ENCODE results near the gene TTC1. TPM values are rescaled to one million over a fixed set of nuclear protein-coding genes. Genes with fewer than 3 reads are reported as not detected.

TTC1 gene
- total and polyA plus RNA-seq, 3 experiments from 2014 or later: 66.4 to 99.8 (median 70.7) TPM

DNA sequence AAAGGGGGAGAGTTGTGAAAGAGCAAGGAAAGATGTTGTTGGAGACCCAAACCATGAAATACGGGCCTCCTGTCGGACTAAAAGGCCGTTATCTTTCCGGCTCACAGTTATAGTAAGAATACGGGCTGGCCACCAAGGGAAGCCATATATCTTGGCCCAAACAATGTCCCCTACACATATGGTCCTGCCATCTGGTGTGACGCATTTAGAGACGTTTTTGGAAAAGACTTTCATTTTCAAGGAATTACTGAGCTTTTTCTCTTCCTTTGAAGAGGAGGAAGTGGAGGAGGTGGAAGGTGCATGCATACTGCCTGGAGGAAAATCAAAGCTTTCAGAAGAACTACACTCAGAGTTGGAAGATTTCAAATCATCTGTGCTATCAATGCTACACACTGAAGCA, 83.6 kb downstream of the TTC1 start:
- H3K4me3 Mint-ChIP-seq: no peak overlapping the region
- H3K27ac Mint-ChIP-seq: peak overlapping the region in 1 of 8 donors; percentile 21
- H3K4me1 Mint-ChIP-seq: peaks cover 3 to 16% (median 11%) of the 10 kb centered on the region in 3 donors
- no peaks in the 10 kb centered on the region for H3K9me3 ChIP-seq (ENCODE audit: low read length)
- no peak for DNase-seq
- ChIA-PET POLR2A (no interaction called here), CTCF (no interaction called here)
- H3K27me3 ChIP-seq (ENCODE audit: insufficient read depth, low read length, poor library complexity, severe bottlenecking): no peaks in the 10 kb centered on the region
- peaks cover 11 to 55% (median 29%) of the 10 kb centered on the region in 3 donors for H3K36me3 Mint-ChIP-seq
- no peaks in the 10 kb centered on the region for H3K4me1 ChIP-seq (ENCODE audit: insufficient read depth, low read length)
- H3K9me3 Mint-ChIP-seq: no peaks in the 10 kb centered on the region
- H3K4me3 ChIP-seq (ENCODE audit: low read length): no peak overlapping the region
- no peaks in the 10 kb centered on the region for H3K27me3 Mint-ChIP-seq
- peaks cover 6% of the 10 kb centered on the region for H3K36me3 ChIP-seq (ENCODE audit: insufficient read depth, low read length)
- H3K27ac ChIP-seq (ENCODE audit: low read depth, low read length): no peak overlapping the region

DNA sequence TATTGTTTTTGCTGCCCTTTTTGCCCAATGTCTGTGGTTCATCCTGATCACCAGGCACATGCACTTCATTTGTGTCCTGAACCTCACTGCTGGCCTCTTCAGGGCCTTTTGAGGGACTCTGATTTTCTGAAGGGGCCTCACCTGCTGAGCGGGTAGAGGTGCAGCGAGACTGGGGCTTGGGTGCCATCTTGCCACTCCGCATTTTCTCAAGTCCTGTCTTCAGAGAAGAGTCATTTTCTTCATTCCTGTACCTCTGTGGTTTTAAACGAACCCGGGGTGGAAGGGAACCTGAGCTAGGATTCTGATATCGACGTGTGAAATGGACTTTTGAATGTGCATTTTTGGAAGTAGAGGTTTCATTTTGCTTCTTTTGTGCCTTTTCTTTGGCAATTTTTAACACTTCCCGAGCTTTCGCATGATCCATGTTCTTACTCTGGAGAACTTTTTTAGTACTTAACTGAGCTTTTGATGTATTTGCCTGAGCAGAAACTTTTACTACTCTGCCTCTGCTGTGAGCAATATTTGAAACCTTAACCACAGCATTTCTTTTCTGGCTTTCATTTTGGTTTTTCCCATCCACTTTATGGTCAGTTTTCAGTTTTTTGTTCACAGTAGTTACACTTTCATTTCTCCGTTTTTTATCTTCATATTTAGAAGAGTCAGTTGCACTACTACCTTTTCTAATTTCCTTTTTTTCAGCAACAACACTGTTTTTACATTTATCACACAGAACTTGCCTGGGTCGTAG, 84.2 kb downstream of the TTC1 start:
- no peaks in the 10 kb centered on the region for H3K27me3 Mint-ChIP-seq
- Histone ChIP-seq H3K27ac (ENCODE audit: low read depth, low read length) (no peak overlapping the region), H3K36me3 (ENCODE audit: insufficient read depth, low read length) (peaks cover 6% of the 10 kb centered on the region), H3K27me3 (ENCODE audit: insufficient read depth, low read length, poor library complexity, severe bottlenecking) (no peaks in the 10 kb centered on the region), H3K4me3 (ENCODE audit: low read length) (no peak overlapping the region), H3K9me3 (ENCODE audit: low read length) (no peaks in the 10 kb centered on the region), H3K4me1 (ENCODE audit: insufficient read depth, low read length) (no peaks in the 10 kb centered on the region)
- peaks cover 3 to 19% (median 14%) of the 10 kb centered on the region in 3 donors for H3K4me1 Mint-ChIP-seq
- ChIA-PET POLR2A (no interaction called here), CTCF (no interaction called here)
- peaks cover 11 to 56% (median 31%) of the 10 kb centered on the region in 3 donors for H3K36me3 Mint-ChIP-seq
- H3K27ac Mint-ChIP-seq: peak overlapping the region in 1 of 8 donors; percentile 19
- no peak overlapping the region for H3K4me3 Mint-ChIP-seq
- DNase-seq: no peak
- H3K9me3 Mint-ChIP-seq: no peaks in the 10 kb centered on the region

DNA sequence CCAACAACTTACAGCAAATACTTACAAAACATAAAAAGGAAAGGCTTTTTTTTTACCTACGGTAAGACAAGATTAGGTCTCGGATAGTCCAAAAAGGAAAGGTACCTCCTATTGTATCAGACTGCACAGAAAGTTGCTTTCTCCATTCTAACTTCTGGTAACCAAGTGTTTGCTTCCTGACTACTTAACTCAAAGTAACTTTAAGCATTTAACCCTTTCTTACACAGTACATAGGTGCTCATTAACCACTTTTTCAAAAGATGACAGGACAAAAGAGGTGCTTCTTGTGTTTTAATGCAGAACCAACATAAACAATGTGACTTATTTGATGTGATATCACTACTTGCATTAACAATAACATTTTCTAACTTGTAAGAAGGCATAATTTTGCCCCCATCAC, 87.2 kb downstream of the TTC1 start:
- no peak overlapping the region for H3K4me3 ChIP-seq (ENCODE audit: low read length)
- peaks cover 11 to 65% (median 33%) of the 10 kb centered on the region in 3 donors for H3K36me3 Mint-ChIP-seq
- peaks cover 5 to 21% (median 11%) of the 10 kb centered on the region in 3 donors for H3K4me1 Mint-ChIP-seq
- no peaks in the 10 kb centered on the region for H3K27me3 ChIP-seq (ENCODE audit: insufficient read depth, low read length, poor library complexity, severe bottlenecking)
- DNase-seq: no peak
- no peak overlapping the region for H3K27ac Mint-ChIP-seq
- ChIA-PET POLR2A (no interaction called here), CTCF (no interaction called here)
- no peaks in the 10 kb centered on the region for H3K9me3 ChIP-seq (ENCODE audit: low read length)
- peaks cover 6% of the 10 kb centered on the region for H3K36me3 ChIP-seq (ENCODE audit: insufficient read depth, low read length)
- H3K9me3 Mint-ChIP-seq: no peaks in the 10 kb centered on the region
- no peaks in the 10 kb centered on the region for H3K4me1 ChIP-seq (ENCODE audit: insufficient read depth, low read length)
- H3K27ac ChIP-seq (ENCODE audit: low read depth, low read length): no peak overlapping the region
- H3K4me3 Mint-ChIP-seq: no peak overlapping the region
- H3K27me3 Mint-ChIP-seq: no peaks in the 10 kb centered on the region

DNA sequence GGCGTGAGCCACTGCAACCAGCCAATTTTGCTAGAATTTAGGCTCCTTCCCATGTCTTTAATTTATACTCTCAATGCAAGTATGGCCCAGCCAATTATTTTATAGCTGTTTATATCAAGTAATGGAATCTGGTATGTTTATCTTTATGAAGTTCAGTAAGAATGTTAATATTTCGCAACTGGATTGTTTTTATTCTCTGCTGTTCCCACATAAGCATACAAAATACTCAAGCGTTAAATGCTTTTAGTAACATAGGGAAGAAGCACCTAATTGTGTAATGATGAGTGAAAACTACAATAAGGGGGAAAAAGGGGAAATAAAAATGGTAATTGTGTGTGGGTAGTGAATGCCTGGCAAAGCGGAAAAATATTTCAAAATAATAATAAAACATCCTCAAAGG, 89.1 kb downstream of the TTC1 start:
- peak overlapping the region in 1 of 8 donors; percentile 72 for H3K27ac Mint-ChIP-seq
- no peak overlapping the region for H3K27ac ChIP-seq (ENCODE audit: low read depth, low read length)
- no peak overlapping the region for H3K4me3 Mint-ChIP-seq
- peaks cover 5 to 29% (median 16%) of the 10 kb centered on the region in 3 donors for H3K4me1 Mint-ChIP-seq
- ChIA-PET POLR2A (no interaction called here), CTCF (interaction anchor here (0.7 kb wide), 1 partner anchor 369 kb away, joined by 3 read pairs; no protein-coding TSS in a partner anchor)
- no peaks in the 10 kb centered on the region for H3K9me3 Mint-ChIP-seq
- H3K36me3 Mint-ChIP-seq: peaks cover 11 to 59% (median 25%) of the 10 kb centered on the region in 3 donors
- no peak overlapping the region for H3K4me3 ChIP-seq (ENCODE audit: low read length)
- H3K9me3 ChIP-seq (ENCODE audit: low read length): no peaks in the 10 kb centered on the region
- no peaks in the 10 kb centered on the region for H3K27me3 ChIP-seq (ENCODE audit: insufficient read depth, low read length, poor library complexity, severe bottlenecking)
- H3K36me3 ChIP-seq (ENCODE audit: insufficient read depth, low read length): peaks cover 6% of the 10 kb centered on the region
- no peak for DNase-seq
- no peaks in the 10 kb centered on the region for H3K4me1 ChIP-seq (ENCODE audit: insufficient read depth, low read length)
- H3K27me3 Mint-ChIP-seq: no peaks in the 10 kb centered on the region

DNA sequence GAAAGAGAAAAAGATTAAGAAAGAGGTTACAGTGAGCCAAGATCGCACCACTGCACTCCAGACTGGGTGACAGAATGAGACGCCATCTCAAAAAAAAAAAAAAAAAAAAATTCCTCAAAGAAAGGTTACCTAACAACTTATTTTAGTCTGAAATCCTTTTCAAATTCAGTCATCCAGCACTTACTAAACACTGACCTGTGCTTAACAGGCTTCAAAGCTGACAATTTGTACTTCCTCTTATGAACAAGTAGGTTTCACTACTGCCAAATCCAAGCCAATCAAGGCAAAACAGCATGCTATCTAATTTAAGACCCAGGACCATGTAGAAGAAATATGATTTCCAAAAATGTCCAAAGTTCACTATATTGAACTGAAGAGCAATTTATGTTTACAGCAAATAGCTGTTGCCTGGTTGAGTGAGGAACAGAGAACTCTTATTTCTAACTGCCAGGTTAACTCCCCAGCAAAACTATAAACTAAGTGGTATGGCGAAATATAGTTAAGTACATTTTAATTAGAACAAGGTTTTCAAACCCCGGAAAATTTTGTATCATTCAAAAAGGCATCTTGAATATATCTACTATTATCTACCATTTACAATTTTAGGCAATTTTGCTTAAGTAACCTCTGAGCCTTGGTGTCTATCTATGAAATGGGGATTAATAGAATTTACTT, 96.9 kb downstream of the TTC1 start:
- H3K4me1 Mint-ChIP-seq: peaks cover 25 to 62% (median 48%) of the 10 kb centered on the region in 3 donors
- no peak for DNase-seq
- peaks cover 9 to 60% (median 11%) of the 10 kb centered on the region in 3 donors for H3K36me3 Mint-ChIP-seq
- Histone ChIP-seq H3K27ac (ENCODE audit: low read depth, low read length) (no peak overlapping the region), H3K9me3 (ENCODE audit: low read length) (no peaks in the 10 kb centered on the region), H3K36me3 (ENCODE audit: insufficient read depth, low read length) (peaks cover 3% of the 10 kb centered on the region), H3K4me3 (ENCODE audit: low read length) (no peak overlapping the region), H3K4me1 (ENCODE audit: insufficient read depth, low read length) (no peaks in the 10 kb centered on the region), H3K27me3 (ENCODE audit: insufficient read depth, low read length, poor library complexity, severe bottlenecking) (no peaks in the 10 kb centered on the region)
- H3K9me3 Mint-ChIP-seq: no peaks in the 10 kb centered on the region
- no peak overlapping the region for H3K4me3 Mint-ChIP-seq
- H3K27ac Mint-ChIP-seq: peak overlapping the region in 5 of 8 donors; percentile 11 to 51 (median 21)
- POLR2A ChIA-PET: no interaction called here
- H3K27me3 Mint-ChIP-seq: no peaks in the 10 kb centered on the region
- CTCF ChIA-PET: no interaction called here

DNA sequence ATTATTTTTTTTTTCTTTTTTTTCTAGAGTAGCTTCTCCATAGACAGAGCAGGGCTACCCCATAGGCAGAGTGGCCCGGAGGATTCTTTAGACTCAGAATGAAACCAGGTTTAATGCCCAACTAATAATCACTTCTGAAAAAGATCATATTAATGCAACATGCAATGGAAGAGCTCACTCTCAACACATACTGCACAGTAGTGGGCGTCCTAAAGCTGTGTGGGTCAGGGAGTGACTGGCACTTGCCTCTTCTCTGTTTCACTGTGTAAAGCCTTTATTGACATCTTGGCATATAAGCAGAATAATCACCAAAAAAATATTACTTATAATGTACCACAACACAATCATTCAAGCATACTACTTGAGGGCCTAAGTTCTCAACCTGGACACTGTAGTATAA, 99.2 kb downstream of the TTC1 start:
- Mint-ChIP-seq H3K9me3 (no peaks in the 10 kb centered on the region), H3K36me3 (peaks cover 8 to 64% (median 14%) of the 10 kb centered on the region in 3 donors), H3K27ac (peak overlapping the region in 1 of 8 donors; percentile 33), H3K4me3 (no peak overlapping the region), H3K27me3 (no peaks in the 10 kb centered on the region), H3K4me1 (peaks cover 26 to 57% (median 48%) of the 10 kb centered on the region in 3 donors)
- Histone ChIP-seq H3K27me3 (ENCODE audit: insufficient read depth, low read length, poor library complexity, severe bottlenecking) (no peaks in the 10 kb centered on the region), H3K4me1 (ENCODE audit: insufficient read depth, low read length) (no peaks in the 10 kb centered on the region), H3K4me3 (ENCODE audit: low read length) (no peak overlapping the region), H3K27ac (ENCODE audit: low read depth, low read length) (no peak overlapping the region), H3K9me3 (ENCODE audit: low read length) (no peaks in the 10 kb centered on the region), H3K36me3 (ENCODE audit: insufficient read depth, low read length) (peaks cover 11% of the 10 kb centered on the region)
- no peak for DNase-seq
- POLR2A ChIA-PET: no interaction called here
- CTCF ChIA-PET: no interaction called here

Other genes starting within 250 kb of the TTC1 start
- gene ADRA1B, start 92.7 kb upstream of the TTC1 start, total RNA-seq: not detected
- gene ADRA1B, start 92.7 kb upstream of the TTC1 start, polyA plus RNA-seq: not detected
- gene PWWP2A, start 110.3 kb downstream of the TTC1 start, total RNA-seq: 10 to 100 TPM; 24.0 to 26.2 TPM
- gene PWWP2A, start 110.3 kb downstream of the TTC1 start, polyA plus RNA-seq: 31.7 TPM
- not detected for gene FABP6, start 220.4 kb downstream of the TTC1 start, total RNA-seq
- gene FABP6, start 220.4 kb downstream of the TTC1 start, polyA plus RNA-seq: not detected